ENCODE results near the gene CTSD. TPM values are rescaled to one million over a fixed set of nuclear protein-coding genes. Genes with fewer than 3 reads are reported as not detected.

Gene CTSD
- total RNA-seq, 1 donor from 2014 or later = 118 TPM

DNA sequence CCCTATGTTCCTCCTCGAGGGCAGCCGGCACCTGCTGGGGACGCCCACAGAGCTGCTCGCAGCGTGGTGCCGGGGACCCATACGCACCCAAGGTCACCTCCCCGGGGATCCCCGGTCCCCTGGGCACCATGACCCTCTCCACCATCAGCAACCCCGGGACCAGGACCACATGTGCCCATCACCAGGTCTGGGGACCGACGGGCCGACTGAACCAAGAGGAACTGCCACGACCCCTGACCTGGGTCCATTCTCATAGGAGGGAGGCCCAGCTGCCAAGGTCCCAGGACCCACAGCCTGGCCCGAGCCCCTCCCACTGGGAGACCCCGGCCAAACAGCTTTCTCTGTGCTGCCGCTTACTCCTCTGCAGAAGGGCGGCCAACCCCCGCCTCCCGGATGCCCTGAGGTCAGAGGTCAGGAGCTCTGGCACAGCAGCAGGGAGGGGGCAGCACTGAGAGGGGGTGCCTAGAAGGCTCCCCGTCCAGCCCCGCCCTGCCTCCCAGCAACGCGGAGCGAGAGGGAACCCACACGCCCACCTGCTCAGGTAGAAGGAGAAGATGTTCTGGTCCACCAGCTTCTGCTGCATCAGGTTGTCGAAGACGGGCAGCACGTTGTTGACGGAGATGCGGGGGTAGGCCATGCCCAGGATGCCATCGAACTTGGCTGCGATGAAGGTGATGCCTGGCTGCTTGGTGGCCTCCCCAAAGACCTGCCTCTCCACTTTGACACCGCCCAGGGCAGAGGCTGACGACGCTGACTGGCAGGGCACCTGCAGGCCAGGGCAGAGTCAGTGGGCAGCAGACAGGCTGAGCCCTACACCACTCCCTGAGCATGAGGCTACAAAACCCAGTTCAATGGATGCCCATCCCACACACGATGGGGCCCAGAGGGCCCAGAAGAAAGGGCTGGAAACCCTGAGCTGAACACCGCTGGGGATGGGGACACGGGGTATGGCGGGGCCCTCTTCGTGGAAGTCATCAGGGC is 6.6 kb downstream of the CTSD start:
- intact Hi-C loops (cut with micrococcal nuclease) = loop anchor here (5.0 to 10.0 kb wide), 3 partner anchors 62 to 95 kb away; partner anchors contain the start of genes KRTAP5-6, LSP1, SYT8 and TNNI2

DNA sequence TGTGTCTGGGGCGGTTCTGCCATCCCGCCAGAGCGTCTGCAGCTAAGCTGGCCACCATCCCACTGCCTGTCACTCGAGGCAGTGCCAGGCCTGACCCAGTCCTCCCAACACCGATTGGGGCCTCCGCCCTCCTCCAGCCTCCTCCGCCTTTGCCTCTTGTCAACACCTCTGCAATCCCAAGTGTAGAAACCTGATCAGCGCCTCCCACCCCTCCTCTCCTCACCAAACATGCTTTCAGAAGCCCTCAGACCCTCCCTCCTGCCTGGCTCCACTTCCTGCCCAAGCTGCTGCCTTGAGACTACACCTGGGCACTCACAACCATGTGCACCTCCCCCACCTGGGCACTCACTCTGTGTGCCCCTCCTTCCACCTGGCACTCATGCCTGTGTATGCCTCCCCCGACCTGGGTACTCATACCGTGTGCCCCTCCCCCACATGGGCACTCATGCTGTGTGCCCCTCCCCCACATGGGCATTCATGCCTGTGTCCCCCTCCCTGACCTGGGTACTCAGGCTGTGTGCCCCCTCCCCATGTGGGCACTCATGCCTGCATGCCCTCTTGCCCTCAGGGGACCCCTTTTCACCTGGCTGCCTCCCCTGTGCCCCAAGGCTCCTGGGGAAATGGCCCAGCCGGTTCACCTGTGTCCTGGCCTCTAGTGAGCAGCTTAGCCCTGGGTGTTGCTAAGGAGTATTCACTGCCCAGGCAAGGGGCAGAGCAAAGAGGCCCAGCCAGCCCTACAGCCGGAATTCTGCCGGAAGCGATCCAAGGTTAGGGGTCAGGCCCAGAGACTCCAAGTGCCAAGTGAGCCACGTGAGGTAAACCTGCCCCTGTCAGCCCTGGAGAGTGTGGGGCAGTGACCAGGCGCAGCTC is 7.8 kb downstream of the CTSD start:
- intact Hi-C loops (cut with micrococcal nuclease) = loop anchor here (5.0 to 10.0 kb wide), 3 partner anchors 61 to 96 kb away; partner anchors contain the start of genes KRTAP5-6, LSP1, SYT8 and TNNI2

- intact Hi-C loops (cut with micrococcal nuclease) = loop anchor here (5.0 to 10.0 kb wide), 3 partner anchors 61 to 97 kb away; partner anchors contain the start of genes KRTAP5-6, LSP1, SYT8 and TNNI2
Measured at GRCh38 chr11:1755344-1755691, 8.4 kb downstream of the CTSD start.

GRCh38 chr11:1754376-1755150 is 9.2 kb downstream of the CTSD start:
- intact Hi-C loops (cut with micrococcal nuclease) = loop anchor here (5.0 to 10.0 kb wide), 3 partner anchors 60 to 98 kb away; partner anchors contain the start of genes KRTAP5-6, LSP1, SYT8 and TNNI2

DNA sequence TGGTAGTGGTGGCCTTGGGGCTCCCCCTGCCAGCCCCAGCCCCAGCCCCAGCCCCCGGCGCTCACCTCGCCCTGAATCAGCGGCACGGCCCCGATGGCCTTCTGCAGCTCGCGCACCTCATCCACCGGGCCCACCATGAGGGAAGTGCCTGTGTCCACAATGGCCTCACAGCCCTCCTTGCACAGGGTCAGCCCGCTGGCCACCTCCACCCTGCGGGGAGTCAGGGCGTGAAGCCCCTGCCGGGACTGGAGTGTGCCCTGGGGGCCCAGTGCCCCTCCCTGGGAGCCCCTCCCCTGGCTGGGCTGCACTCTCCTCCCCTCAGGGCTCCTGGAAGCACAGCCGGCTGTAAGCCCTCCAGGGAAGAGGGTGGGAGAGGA is 9.8 kb downstream of the CTSD start:
- intact Hi-C loops (cut with micrococcal nuclease) = loop anchor here (10.0 kb wide), 2 partner anchors 59 to 81 kb away; partner anchors contain the start of genes KRTAP5-6, SYT8 and TNNI2

DNA sequence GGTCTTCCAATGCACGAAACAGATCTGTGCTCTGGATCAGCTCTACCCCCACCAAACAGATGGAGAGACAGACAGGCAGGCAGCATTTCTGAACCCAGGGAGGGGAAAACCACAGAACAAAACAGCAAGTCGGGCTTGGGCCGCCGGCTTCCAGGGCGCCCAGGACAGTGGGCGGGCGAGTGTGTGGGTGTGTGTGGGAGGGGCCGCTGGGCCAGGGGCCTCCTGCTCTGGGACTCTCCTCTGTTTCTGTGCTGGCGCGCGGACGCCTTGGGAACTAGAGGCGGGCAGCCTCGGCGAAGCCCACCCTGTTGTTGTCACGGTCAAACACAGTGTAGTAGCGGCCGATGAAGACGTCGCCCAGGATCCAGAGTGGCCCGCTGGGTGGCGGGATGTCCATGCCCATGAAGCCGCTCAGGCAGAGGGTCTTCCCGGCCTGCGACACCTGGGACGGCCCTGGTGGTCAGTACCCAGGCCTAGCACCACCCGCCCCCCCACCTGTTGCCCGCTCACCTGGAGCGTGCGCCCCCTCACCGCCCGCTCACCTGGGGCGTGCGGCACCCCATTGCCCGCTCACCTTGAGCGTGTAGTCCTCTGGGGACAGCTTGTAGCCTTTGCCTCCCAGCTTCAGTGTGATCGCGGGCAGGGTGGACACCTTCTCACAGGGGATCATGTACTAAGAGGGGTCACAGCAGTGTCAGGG is 10.3 kb downstream of the CTSD start:
- intact Hi-C loops (cut with micrococcal nuclease) = loop anchor here (10.0 kb wide), 2 partner anchors 59 to 81 kb away; partner anchors contain the start of genes KRTAP5-6, SYT8 and TNNI2

GRCh38 chr11:1752907-1753228 is 10.9 kb downstream of the CTSD start:
- intact Hi-C loops (cut with micrococcal nuclease) = loop anchor here (10.0 kb wide), 2 partner anchors 58 to 82 kb away; partner anchors contain the start of genes KRTAP5-6, SYT8 and TNNI2

- intact Hi-C loops (cut with micrococcal nuclease) = loop anchor here (10.0 kb wide), 2 partner anchors 57 to 83 kb away; partner anchors contain the start of genes KRTAP5-6, SYT8 and TNNI2
Measured at GRCh38 chr11:1751999-1752906, 11.5 kb downstream of the CTSD start.

DNA sequence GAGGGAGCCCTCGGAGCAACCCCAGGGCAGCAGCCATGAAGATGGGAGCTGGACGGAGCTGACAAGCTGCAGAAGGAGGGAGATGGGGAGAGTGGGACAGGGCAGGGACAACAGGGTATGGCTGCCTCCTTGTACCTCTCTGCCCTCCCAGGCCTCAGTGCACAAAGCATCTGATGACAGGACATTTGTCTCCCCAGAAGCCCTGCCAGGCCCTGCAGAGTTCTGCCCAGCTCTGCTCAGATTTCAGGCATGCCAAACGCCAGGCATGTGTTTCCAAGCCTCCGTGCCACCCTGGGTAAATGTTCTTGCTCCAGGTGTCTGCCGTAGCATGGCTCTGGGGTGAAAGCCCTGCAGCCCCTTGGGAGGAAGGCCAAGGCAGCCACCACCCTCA is 12.2 kb downstream of the CTSD start:
- intact Hi-C loops (cut with micrococcal nuclease) = loop anchor here (10.0 kb wide), 2 partner anchors 57 to 83 kb away; partner anchors contain the start of genes KRTAP5-6, SYT8 and TNNI2

DNA sequence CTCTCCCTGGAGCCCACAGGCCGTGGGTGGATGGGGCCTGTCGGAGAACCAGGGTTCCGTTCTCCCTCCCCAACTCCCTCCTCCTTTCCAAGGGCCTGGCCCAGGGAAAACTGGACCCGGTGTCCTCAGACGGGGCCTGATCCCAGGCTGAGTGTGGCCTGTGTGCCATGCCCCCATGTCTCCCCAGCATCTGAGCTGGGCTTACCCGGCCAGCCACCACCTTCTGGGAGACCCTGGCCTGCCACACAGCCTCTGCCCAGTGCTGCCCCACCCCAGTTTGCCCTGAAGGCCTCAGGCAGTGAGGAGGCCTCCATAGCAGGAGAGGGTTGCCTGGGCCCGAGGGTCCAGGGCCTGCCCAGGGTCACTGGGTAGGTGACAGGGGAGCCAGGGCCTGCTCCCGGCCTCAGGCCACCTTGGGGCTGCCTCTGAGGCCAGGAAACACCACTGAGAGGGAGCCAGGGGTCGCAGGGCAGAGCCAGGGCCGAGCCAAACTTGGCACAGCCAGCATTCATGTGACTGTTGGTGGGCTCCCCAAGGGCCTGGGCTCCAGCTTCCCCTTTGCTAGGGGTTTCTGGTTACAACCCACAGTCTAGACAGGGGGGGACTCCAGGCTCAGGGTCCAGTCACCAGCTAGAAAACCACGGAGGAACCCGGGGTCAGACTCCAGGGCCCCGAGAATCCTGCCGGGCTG is 12.7 kb downstream of the CTSD start:
- intact Hi-C loops (cut with micrococcal nuclease) = loop anchor here (10.0 kb wide), 2 partner anchors 56 to 84 kb away; partner anchors contain the start of genes KRTAP5-6, SYT8 and TNNI2

DNA sequence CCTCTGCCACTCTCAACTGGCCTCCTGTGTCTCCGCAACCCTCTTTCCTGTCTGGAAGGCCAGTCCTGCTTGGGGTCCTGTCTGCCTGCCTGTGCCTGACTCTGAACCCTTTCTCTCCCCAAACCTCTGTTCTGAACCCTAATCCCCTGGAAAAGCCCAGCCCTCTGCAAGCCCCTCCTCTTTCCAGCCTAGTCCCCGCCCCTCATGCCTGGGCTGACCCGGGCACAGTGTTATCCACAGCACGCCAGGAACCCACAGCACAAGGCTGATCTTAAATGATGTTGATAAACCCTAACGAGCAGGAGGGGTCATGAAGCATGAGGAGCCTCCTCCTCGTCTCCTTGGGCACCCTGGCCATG is 13.3 kb downstream of the CTSD start, which contains the start of gene IFITM10:
Gene IFITM10 (minus strand): TSS at position 115 of the 359 bp plus-strand sequence. CDS start 153 bp downstream, outside the sequence.
- intact Hi-C loops (cut with micrococcal nuclease) = loop anchor here (10.0 kb wide), 2 partner anchors 56 to 84 kb away; partner anchors contain the start of genes KRTAP5-6, SYT8 and TNNI2

DNA sequence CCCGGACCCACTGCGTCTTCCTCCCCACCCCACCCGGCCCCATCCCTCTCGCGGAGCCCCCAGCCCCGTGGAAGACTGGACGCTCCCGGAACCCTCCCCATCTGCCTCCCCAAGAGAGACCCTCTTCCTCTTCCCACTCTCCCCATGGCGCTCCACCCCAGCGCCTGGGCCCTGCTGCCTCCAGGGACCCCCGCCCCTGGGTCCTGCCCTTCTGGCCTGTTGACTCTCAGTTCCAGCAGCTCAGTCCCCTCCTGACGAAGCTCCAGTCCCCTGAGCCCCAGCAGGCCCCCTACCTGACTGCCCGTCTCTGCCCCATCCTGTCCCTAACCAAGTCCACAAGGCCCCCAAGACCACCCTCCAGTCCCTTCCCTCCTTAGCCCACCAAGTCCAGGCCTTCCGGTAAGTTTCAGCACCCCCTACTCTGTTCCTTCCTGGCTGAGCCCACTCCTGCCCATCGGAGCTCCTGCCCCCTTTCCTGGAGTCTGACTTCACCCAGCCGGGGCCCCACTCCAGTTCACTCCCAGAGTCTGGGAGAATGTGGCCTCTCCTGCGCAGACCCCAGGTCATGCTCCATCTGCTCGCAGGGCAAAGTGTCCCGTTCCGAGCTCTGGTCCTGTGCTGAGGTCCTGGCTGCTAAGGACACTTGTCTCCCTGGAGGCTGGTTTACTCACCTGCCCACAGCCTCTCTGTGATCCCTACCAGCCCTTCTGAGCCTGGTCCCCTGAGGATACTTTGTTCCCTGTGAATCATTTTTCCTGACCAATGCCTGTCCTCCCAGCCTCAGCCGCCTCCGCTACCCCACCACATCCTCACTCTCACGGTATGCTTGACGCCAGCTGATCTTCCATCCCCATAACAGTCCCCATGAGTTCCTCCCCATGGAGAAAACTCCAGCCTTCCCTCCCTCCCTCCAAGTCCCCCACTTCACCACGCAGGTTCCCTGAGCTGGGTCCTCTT is 14.1 kb downstream of the CTSD start:
- intact Hi-C loops (cut with micrococcal nuclease) = loop anchor here (10.0 kb wide), 2 partner anchors 55 to 85 kb away; partner anchors contain the start of genes KRTAP5-6, SYT8 and TNNI2

DNA sequence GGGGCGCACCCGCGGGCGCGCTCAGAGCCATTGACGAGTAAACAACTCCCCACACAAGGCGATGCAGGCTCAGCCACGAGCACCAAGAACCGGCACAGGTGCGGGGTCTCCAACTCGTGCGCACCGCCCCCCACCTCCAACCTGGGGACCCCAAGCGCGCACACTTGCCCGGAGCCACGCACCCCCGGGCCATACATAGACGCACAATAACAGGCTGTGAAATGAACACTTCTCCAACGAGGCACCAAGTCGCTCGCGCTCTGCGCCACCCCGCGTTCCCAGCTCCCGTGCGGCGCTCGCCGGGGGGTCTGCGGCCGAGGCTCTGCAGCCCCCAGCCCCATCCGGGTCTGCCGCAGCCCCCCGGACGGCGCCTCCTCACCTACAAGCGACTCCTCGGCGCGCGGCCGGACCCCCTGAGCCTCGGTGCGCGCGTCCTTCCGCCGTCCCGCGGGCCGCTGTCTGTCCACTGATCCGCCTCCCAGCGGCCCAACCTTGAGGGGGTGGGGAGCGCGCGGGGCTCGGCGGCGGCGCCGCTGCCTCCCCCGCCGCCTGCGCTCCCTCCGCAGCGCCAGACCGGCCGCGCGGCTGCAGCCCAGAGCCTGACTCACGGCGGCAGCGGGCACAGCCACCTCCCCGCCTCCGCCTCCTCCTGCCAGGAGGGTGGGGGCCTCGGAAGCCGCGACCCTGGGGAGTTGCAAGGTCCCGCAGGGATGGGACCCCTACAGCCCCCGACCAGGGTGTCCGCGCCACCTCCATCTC is 14.9 kb downstream of the CTSD start:
- intact Hi-C loops (cut with micrococcal nuclease) = no loop called here

- intact Hi-C loops (cut with micrococcal nuclease) = no loop called here
Measured at GRCh38 chr11:1747753-1748635, 15.7 kb downstream of the CTSD start.

Measured in T-helper 2 cell treated with Interferon-gamma antibody and Interleukin-4, amounts not matched to agents 100 ng/mL and 5 ng/mL, for 36 hours (primary cell).